HG03066 (cell line): Measurements from ENCODE around the gene CENPP.
"Not testable (repeated sequence)": the region's sequence is repeated elsewhere in the genome, so short reads cannot be mapped to it uniquely, and the experiment has no call there.

Source experiments
- ATAC-seq: cut with Tn5 transposase; IDR thresholded peaks from one replicate; pipeline ENCODE4 v1.9.1; 2021; ENCODE audit warnings: low read depth; ENCODE audit not compliant: unreplicated experiment

The CENPP gene

GRCh38 chr9:92610470-92611420 lies 285.0 kb downstream of the CENPP start:
- ATAC-seq: no peak

DNA sequence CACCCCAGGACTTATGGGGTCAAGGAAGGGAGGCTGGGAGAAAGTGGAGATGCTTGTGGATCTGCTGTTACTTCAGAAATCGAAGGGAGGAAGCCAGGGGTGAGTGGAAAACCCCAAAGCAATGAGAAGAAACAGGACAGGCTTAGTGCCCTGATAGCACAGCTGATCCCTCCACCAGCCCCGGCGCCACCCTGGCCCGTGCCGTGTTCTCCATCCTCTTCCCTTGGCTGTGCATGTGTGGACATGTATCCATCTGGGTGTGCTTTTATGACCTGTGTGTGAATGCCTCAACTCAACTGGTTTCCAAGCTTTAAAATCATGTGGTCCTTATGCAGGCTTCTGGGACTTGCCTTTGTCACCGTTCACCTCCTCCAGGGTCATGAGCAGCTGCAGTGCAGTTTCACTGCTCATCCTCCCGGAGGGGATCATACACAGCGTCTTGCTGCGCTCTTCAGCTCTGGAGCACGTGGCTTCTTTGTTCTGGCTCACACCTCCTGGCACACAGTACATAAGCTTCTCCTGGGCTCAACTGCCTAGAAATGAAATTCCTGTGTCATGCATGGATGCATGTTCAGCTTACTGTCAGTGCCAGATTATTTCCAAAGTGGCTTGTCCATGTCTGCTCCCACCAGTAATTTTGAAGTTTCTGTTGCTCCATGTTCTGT lies 286.0 kb downstream of the CENPP start:
- no peak for ATAC-seq

DNA sequence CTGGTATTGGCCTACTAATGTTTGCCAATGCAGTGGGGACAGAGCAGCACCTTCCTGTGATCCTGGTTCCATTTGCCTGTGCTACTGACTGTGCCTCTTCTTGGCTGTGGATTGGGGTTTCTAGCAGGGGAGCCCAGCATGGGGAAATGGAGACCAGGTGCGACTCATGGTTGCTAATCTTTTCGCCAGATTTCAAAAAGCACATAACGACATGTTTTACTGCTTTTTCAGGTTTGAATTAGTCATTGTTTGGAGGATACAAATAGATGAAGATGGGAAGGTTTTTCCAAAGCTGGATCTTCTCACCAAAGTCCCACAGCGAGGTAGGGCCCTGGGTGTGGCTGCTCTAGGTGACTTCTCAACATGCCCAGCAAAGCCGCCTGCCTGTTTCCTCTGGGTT lies 286.5 kb downstream of the CENPP start:
- no peak for ATAC-seq

DNA sequence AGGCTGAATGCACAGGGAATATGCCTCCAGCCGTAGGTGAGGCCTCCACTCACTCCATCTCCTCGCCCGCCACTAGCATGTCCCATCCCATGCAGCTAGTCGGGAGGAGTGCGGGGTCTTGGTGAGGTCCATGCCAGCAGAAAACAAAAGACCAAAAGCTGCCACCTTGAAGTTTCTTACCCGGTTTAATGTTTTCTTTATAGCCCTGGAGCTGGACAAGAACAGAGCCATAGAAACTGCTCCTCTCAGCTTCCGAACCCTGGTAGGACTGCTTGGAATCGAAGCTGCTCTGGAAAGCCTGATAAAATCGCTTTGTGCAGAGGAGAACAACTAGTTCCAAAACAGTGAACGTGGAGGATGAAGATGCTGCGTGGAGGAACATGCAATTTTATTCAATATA lies 287.1 kb downstream of the CENPP start:
- ATAC-seq: no peak

- ATAC-seq: no peak
These were observed 287.7 kb downstream of the CENPP start for GRCh38 chr9:92613268-92614122.

DNA sequence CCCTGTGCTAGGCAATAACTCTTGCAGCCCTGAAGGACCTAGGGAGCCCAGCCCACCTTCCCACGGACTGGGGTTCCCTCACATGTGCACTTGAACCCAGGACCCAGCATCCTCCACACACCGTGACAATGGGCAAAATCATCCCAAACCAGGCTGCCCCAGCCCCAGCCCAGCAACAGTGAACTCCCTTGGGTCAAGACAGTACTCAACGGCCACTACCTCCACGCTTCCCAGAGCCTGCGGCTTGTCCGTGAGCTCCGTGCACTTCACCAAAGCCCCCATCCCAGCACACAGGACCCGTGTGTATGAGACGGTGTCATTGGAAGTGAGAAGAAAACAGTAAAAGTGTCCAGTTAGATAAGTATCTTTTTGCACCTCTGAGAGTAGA lies 288.4 kb downstream of the CENPP start:
- ATAC-seq: no peak

- ATAC-seq: no peak
These were observed 289.2 kb downstream of the CENPP start for GRCh38 chr9:92614763-92615461.

DNA sequence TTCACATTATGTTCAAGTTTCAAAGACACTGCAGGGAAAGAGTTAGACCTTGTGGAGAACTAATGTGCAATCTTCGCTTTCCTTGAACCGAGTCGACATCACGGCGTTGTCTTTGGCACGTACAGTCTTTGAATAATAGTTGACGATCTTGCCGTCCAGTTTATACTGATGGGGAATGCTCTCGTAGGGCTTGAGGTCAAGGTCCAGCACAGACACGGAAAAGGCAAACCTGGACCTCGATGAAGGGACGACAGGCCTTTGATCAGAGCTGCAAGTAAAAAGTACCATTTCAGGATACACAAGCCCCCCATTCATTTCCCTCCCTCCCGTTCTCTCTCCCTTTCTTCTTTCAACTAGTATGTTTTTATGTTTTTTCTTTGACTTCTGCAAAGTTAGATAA lies 290.0 kb downstream of the CENPP start:
- ATAC-seq: no peak

GRCh38 chr9:92616199-92616641 lies 290.5 kb downstream of the CENPP start:
- ATAC-seq: no peak

GRCh38 chr9:92616655-92617111 lies 290.9 kb downstream of the CENPP start:
- no peak for ATAC-seq

- no peak for ATAC-seq
These were observed 291.6 kb downstream of the CENPP start for GRCh38 chr9:92617195-92617813.

GRCh38 chr9:92617951-92618510 lies 292.3 kb downstream of the CENPP start:
- ATAC-seq: no peak

- ATAC-seq: no peak
These were observed 293.0 kb downstream of the CENPP start for GRCh38 chr9:92618633-92619225.

DNA sequence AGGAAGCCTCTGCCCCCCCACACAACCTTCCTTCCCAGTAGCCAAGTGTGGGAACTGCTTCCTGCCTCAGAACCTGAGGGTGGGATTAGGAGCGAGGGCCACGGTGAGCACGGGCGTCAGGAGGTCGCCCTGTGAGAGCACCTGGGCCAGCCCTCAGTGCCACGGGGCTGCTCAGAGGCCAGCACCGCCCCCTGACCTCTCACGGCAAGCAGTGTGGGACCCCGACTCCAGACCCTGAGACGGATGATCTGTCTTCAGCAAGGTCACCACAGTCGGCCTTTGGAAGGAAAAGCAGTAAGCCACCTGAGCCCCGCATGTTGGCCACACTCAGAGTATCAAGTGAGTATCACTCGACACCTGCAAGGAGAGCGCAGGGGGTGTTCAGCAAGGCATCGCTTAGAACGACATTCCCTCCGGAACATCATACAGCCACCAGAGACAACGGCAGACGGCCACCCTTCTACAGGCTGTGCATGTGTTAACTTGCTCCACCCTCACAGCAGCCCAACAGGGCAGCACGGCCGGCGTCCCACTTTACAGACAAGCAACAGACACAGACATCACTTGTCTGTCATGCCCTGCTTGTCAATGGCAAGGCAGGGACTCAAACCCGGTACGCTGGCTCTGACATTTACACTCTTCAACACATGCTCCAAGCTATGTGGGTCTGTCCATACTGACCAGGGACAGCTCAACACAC lies 294.0 kb downstream of the CENPP start:
- ATAC-seq: no peak

DNA sequence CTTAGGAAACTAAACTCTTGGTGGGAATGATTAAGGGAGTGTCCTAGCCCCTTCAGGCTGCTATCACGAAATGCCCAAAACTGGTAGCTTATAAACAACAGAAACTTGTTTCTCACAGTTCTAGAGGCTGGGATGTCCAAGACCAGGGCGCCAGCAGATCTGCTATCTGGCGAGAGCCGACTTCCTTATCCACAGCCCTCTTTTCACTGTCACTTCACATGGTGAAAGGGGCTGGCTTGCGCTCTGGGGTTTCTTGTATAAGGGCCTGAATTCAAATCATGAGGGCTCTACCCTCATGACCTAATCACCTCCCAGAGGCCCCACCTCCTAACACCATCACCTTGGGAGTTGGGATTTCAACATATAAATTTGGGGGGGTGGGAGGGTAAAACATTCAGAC lies 295.1 kb downstream of the CENPP start:
- ATAC-seq: no peak

- not testable (repeated sequence) for ATAC-seq
These were observed 298.2 kb downstream of the CENPP start for GRCh38 chr9:92623936-92624335.

DNA sequence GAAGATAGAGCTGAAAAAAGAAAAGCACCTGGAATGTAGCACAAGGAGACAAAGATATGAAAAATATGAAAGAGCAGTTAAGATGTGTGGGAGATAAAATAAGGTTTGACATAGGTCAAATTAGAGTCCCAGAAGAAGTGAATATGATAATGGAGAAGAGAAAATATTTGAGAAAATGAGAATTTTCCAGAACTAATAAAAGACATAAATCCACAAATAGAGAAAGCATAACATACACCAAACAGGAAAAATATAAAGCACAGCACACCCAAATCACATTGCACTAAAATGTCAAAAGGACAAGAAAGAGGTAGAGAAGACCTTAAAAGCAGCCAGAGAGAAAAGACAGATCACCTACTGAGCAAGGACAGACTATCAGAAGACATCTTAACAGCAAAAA lies 300.7 kb downstream of the CENPP start:
- no peak for ATAC-seq

DNA sequence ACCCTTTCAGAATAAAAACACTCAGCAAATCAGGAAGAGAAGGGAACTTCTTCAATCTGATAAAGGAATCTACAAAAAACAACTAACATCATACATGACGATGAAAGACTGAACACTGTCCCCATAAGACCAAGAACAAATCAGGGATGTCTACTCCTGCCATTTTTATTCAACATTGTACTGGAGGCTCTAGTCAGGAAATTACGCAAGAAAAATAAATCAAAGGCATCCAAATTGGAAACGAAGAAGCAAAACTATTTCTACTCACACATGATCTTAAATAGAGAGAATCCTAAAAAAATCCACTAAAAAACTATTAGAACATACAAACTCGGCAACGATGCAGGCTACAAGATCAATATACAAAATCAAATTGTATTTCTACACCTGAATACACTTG lies 301.9 kb downstream of the CENPP start:
- ATAC-seq: no peak
